Right ventricle myocardium inferior (tissue), 1 donor: ENCODE data around the gene PMAIP1. TPM values are rescaled to one million over a fixed set of nuclear protein-coding genes. Genes with fewer than 3 reads are reported as not detected.
"Not testable (repeated sequence)": the region's sequence is repeated elsewhere in the genome, so short reads cannot be mapped to it uniquely, and the experiment has no call there.

Experiments used
- ATAC-seq: fragments of 200-7000 bp; cut with Tn5 transposase; one replicate; pipeline ENCODE4 v1.9.1; 2020; ENCODE audit warnings: mild to moderate bottlenecking, moderate library complexity
- DNase-seq: peaks from one replicate; pipeline ENCODE4 v3.0.0; 2021; ENCODE audit errors: missing footprints
- intact Hi-C: fragments of 100-400 bp; cut with DNase I; formaldehyde crosslinking; loops from one replicate; pipeline ENCODE4 v1.11.0; 2022
- total RNA-seq: library from RNA; stranded (reverse); fragmentation: NEBNext Ultra II Directional; extraction: Animal tissue kit (Norgen Biotek cat#: 25700); gene quantifications from one replicate; pipeline ENCODE4 v1.2.1, GENCODE V29; 2021
- donor health status: DM: no; HTN: yes; CAD: no; lungs with severe emphysema.

PMAIP1 gene
- total RNA-seq, 1 donor from 2014 or later: 0.49 TPM

GRCh38 chr18:59881728-59882656 is 17.8 kb upstream of the PMAIP1 start:
- ATAC-seq: no peak
- no peak for DNase-seq
- intact Hi-C loops: no loop called here

DNA sequence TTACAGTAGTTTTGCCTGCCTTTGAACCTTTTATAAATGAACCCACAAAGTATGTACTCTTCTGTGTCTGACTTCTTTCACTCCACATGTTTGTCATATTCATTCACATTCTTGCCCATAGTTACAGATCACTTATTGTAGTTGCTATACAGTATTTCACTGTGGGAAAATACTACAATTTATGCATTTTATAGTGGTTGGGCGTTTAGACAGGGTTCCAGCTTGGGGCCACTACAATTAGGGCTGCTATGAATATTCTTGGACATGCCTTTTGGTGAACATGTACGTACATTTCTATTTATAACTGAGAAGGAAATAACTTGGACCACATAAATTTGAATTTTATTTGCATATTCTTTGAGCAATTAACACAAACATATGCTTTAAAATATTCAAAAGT is 15.4 kb upstream of the PMAIP1 start:
- DNase-seq: no peak
- intact Hi-C loops: no loop called here
- no peak for ATAC-seq

DNA sequence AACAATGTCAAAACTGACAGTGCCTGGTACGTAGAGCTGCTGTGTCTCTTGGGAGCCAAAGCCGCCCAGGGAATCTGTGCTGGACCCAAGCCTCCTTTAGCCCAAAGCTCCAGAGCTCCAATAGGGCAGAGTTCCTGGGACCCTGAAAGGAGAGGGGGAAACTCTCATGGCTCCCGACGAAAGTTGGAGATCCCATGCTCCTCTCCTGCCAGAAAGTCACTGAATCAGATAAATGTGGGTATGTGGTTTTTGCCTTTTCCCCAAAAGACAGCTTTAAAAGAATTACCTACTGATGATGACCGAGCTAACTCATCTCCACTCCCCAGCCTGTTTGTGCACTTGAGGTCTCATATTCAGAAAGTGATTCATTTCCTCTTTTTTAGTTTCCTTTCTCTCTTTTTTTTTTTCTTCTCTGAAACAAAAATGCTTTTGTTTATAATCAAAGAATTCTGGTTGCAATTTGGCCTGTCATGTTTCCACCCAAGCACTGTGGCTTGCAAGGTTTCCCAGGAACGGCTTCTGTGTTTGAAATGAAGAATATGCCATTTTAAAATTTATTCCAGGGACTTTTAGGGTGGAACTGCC is 14.1 kb upstream of the PMAIP1 start:
- DNase-seq: no peak
- ATAC-seq: no peak
- intact Hi-C loops: no loop called here

DNA sequence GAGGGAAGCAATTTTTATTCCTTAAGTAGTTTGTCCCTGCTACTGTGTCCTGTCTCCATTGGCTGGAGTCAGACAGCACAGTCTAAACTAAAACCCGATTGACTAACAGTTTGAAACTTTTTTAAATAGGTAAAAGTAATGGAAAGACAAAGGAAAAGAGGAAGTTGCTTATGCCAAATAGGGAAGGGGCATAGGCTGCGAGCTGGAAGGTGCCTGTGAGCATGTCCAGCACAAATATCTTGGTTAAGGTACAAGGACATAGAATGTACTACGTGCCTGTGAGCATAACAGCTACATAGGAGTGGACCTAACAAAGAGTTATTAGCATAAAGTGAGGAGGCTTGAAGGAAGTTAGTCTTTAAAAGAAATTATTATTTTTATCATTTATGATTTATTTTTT is 13.4 kb upstream of the PMAIP1 start:
- DNase-seq, ATAC-seq, intact Hi-C loops: not testable (repeated sequence)

GRCh38 chr18:59892123-59892522 is 7.7 kb upstream of the PMAIP1 start:
- no peak for ATAC-seq
- intact Hi-C loops: no loop called here
- DNase-seq: no peak

GRCh38 chr18:59893971-59894370 is 5.8 kb upstream of the PMAIP1 start:
- intact Hi-C loops: no loop called here
- DNase-seq (no peak), ATAC-seq (no peak)

GRCh38 chr18:59897321-59897954 is 2.4 kb upstream of the PMAIP1 start:
- intact Hi-C loops: no loop called here
- ATAC-seq (no peak), DNase-seq (no peak)

- DNase-seq (no peak), ATAC-seq (no peak)
- intact Hi-C loops: no loop called here
Measured at GRCh38 chr18:59898093-59898492, 1.7 kb upstream of the PMAIP1 start.

DNA sequence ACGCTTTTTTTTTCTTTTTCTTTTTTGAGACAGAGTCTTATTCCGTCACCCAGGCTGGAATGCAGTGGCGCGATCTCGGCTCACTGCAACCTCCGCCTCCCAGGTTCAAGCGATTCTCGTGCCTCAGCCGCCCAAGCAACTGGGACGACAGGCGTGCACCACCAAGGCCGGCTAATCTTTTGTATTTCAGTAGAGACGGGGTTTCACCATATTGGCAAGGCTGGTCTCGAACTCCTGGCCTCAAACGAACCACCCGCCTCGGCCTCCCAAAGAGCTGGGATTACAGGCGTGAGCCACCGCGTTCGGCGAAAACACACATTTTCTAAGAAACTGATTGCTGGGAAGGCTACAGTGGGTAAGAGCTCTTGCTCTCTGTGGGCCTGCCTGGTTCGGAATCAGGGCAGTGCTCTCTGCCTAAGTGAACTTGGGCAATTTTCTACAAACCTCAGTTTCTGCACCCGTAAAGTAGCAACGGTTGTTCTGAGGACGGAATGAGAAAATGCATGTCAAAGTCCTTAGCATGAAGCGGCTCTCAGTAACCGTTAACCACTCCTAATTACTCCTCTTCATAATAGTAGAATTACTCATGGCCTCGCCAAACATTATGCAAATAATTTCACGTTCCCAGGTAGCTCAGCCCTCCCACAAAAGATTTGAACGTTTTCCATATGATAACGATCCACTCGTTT is 1.0 kb upstream of the PMAIP1 start:
- intact Hi-C loops: no loop called here
- DNase-seq (no peak), ATAC-seq (no peak)

GRCh38 chr18:59900222-59901128 is 679 bp downstream of the PMAIP1 start:
- no peak for DNase-seq
- peak; percentile 11 for ATAC-seq
- intact Hi-C loops: no loop called here

DNA sequence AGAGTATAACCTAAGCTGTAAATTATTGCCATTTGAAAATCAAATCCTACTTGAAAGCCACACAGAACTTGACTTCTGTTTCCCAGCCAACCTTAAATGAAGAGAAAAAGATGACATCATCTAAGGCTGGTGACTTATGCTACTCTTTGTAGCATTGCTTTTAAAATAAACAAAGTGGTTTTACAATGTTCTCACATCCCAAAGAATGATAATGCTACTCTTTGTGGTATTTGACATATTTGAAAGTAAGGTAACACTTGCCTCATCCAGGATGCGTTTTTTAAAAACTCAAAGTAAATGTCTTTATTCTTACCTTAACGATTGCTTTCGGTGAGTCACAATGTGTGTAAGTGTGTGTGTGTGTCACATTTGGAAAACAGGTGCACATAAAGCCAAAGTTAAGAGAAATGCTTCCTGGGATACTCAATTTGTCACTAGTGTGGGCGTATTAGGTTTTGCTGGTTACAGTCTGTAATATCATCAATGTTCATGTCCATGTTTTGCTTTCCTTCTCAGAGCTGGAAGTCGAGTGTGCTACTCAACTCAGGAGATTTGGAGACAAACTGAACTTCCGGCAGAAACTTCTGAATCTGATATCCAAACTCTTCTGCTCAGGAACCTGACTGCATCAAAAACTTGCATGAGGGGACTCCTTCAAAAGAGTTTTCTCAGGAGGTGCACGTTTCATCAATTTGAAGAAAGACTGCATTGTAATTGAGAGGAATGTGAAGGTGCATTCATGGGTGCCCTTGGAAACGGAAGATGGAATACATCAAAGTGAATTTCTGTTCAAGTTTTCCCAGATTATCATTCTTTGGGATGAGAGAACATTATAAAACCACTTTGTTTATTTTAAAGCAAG is 2.6 kb downstream of the PMAIP1 start:
- ATAC-seq (no peak), DNase-seq (no peak)
- intact Hi-C loops: no loop called here

- intact Hi-C loops: no loop called here
Measured at GRCh38 chr18:59902993-59903610, 3.3 kb downstream of the PMAIP1 start.

DNA sequence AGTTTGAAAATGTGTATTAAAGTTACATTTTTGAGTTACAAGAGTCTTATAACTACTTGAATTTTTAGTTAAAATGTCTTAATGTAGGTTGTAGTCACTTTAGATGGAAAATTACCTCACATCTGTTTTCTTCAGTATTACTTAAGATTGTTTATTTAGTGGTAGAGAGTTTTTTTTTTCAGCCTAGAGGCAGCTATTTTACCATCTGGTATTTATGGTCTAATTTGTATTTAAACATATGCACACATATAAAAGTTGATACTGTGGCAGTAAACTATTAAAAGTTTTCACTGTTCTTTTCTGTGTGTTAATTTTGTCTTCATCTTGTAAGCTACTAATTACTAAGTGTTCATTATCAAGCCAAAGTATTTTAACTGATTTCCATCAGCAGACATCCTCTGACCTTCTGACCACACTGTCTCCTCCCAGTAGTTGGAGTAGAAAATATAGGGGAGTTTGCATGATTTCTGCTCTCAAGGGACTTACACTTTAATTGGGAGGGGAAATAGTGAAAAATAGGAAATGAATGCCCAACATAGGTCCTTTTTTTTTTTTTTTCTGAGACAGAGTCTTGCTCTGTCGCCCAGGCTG is 4.3 kb downstream of the PMAIP1 start:
- DNase-seq (no peak), ATAC-seq (no peak)
- intact Hi-C loops: no loop called here

More at GRCh38 chr18:59902993-59903610, 3.3 kb downstream of the PMAIP1 start:
- ATAC-seq: no peak
- DNase-seq: no peak

DNA sequence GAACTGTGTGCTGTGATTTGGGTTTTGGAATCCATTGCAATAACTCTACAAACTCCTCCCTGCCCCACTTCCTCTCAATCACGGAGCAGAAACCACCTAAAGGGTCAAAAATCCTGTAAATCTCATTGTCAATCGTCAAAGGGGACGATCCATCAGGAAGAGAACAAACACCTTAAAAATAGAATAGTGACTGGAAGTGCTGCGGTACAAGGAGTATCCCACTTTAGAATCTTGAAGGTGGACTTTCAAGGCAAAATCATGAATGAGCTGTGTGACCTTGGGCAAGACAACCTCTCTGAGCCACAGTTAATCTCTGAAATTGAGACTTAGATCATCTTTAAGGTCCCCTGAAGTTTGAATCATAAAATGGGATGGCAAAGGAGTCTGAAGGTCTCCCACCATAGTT is 5.9 kb downstream of the PMAIP1 start:
- intact Hi-C loops: no loop called here
- ATAC-seq: no peak
- DNase-seq: no peak

DNA sequence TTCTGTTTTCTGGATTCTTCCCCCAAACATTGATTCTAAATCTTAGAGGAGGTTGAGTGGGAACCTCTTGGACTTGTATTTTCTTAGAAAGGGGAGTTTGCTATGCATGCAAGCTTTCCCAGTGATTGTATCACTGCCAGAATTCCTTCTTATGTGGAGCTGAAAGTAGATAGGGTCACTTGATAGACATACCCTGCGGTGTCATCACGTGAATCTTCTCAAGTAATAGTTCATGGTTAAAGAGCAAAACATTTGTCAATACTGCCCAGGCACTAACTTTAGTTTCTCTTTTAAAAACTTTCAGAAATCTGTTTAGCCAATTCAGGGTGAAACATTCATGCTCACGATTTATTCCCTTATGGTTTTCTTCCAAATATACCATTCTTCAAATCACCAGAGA is 6.4 kb downstream of the PMAIP1 start:
- intact Hi-C loops: no loop called here
- ATAC-seq (no peak), DNase-seq (no peak)

DNA sequence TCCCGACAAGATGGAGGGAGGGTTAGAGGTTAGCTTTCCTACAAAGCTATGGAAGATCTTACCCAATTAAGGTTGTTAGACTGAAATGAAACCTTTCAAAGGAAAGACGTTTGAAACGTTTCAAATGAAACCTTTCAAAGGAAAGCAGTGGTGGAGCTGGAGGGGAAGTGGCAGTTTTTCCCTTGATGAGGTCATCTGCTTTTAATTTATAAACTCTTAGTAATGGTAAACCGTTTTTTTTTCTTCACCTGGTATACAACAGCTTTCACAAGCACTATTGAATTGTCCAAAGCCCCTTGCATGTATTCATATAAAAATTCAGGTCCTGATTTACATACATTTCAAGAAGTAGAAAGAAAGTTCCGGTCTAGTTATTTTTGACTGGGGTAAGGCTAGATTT is 7.4 kb downstream of the PMAIP1 start:
- ATAC-seq: no peak
- no peak for DNase-seq
- intact Hi-C loops: no loop called here

DNA sequence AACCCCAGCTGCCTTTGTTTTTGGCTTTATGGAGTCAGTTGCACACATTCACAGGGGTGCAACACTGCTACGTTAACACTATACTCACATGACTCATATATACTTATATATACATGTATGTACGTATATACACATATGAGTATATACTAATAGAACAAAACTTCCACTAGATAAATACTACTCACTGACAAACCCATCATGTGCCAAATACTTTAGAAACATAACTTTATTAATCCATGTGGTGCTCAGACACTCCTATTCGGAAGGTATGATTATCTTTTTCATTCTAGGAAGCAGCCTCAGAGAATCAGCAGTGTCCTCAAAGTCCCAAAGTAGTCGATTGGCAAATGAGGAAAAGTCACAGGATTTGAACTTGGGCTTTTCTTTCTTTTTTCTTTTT is 7.9 kb downstream of the PMAIP1 start:
- ATAC-seq (no peak), DNase-seq (no peak)
- intact Hi-C loops: no loop called here
